Cerebellar cortex (tissue), 1 donor: ENCODE results near the gene POLE4.

Source experiments
- DNase-seq: peaks from one replicate; pipeline ENCODE4 v3.0.0-alpha.2; 2015; ENCODE audit warnings: low spot score

Gene POLE4

GRCh38 chr2:74991977-74992376 lies 33.5 kb downstream of the POLE4 start:
- DNase-seq: no peak

- no peak for DNase-seq
Measured at GRCh38 chr2:74999468-74999867, 41.0 kb downstream of the POLE4 start.

GRCh38 chr2:75002007-75002406 lies 43.6 kb downstream of the POLE4 start:
- DNase-seq: no peak

GRCh38 chr2:75003276-75003675 lies 44.8 kb downstream of the POLE4 start:
- DNase-seq: no peak

GRCh38 chr2:75003773-75004172 lies 45.3 kb downstream of the POLE4 start:
- DNase-seq: no peak

- no peak for DNase-seq
Measured at GRCh38 chr2:75006041-75006440, 47.6 kb downstream of the POLE4 start.

GRCh38 chr2:75007061-75007460 lies 48.6 kb downstream of the POLE4 start:
- no peak for DNase-seq

GRCh38 chr2:75007819-75008218 lies 49.4 kb downstream of the POLE4 start:
- no peak for DNase-seq

- no peak for DNase-seq
Measured at GRCh38 chr2:75010571-75010970, 52.1 kb downstream of the POLE4 start.

GRCh38 chr2:75012080-75012479 lies 53.6 kb downstream of the POLE4 start:
- no peak for DNase-seq

- DNase-seq: no peak
Measured at GRCh38 chr2:75018162-75018561, 59.7 kb downstream of the POLE4 start.
